HG02970 (cell line): Measurements from ENCODE around the gene POT1.
"Not testable (repeated sequence)": the region's sequence is repeated elsewhere in the genome, so short reads cannot be mapped to it uniquely, and the experiment has no call there.

Source experiments
- ATAC-seq: cut with Tn5 transposase; IDR thresholded peaks from one replicate; pipeline ENCODE4 v1.9.1; 2021; ENCODE audit warnings: mild to moderate bottlenecking, moderate library complexity, moderate number of reproducible peaks; ENCODE audit not compliant: unreplicated experiment, low FRiP score

POT1 gene

GRCh38 chr7:124929467-124930172 lies at the start of gene POT1:
Gene POT1, minus strand, starts transcription at chr7:124929825. Its CDS starts 32,652 bp downstream, at chr7:124897173.
- peak; percentile 100 for ATAC-seq

- not testable (repeated sequence) for ATAC-seq
Measured at GRCh38 chr7:124975131-124975530, 45.5 kb upstream of the POT1 start.

GRCh38 chr7:124965553-124965952 lies 35.9 kb upstream of the POT1 start:
- no peak for ATAC-seq

GRCh38 chr7:124959676-124960075 lies 30.1 kb upstream of the POT1 start:
- ATAC-seq, result no peak

- ATAC-seq, result not testable (repeated sequence)
Measured at GRCh38 chr7:124957952-124958351, 28.3 kb upstream of the POT1 start.

GRCh38 chr7:124956160-124956559 lies 26.5 kb upstream of the POT1 start:
- ATAC-seq, result no peak

- ATAC-seq, result no peak
Measured at GRCh38 chr7:124954790-124955189, 25.2 kb upstream of the POT1 start.

- no peak for ATAC-seq
Measured at GRCh38 chr7:124945680-124946079, 16.1 kb upstream of the POT1 start.

GRCh38 chr7:124943472-124943871 lies 13.8 kb upstream of the POT1 start:
- ATAC-seq, result no peak

GRCh38 chr7:124942399-124942798 lies 12.8 kb upstream of the POT1 start:
- no peak for ATAC-seq

- ATAC-seq, result no peak
Measured at GRCh38 chr7:124940306-124940705, 10.7 kb upstream of the POT1 start.

GRCh38 chr7:124938128-124938527 lies 8.5 kb upstream of the POT1 start:
- no peak for ATAC-seq

GRCh38 chr7:124937076-124937475 lies 7.5 kb upstream of the POT1 start:
- ATAC-seq, result no peak

GRCh38 chr7:124934841-124935240 lies 5.2 kb upstream of the POT1 start:
- no peak for ATAC-seq

GRCh38 chr7:124930655-124931597 lies 1.3 kb upstream of the POT1 start:
- no peak for ATAC-seq

- no peak for ATAC-seq
Measured at GRCh38 chr7:124930173-124930623, 573 bp upstream of the POT1 start.

- no peak for ATAC-seq
Measured at GRCh38 chr7:124924906-124925305, 4.7 kb downstream of the POT1 start.

- no peak for ATAC-seq
Measured at GRCh38 chr7:124922200-124922599, 7.4 kb downstream of the POT1 start.

GRCh38 chr7:124919841-124920240 lies 9.8 kb downstream of the POT1 start:
- no peak for ATAC-seq

- no peak for ATAC-seq
Measured at GRCh38 chr7:124918662-124919061, 11.0 kb downstream of the POT1 start.

GRCh38 chr7:124915242-124915641 lies 14.4 kb downstream of the POT1 start:
- ATAC-seq, result no peak
